Chondrocyte (in vitro differentiated cells): ENCODE results near the gene PCDHGC3. TPM values are rescaled to one million over a fixed set of nuclear protein-coding genes. Genes with fewer than 3 reads are reported as not detected.

ENCODE experiments used
- DNase-seq: peaks from one replicate; pipeline ENCODE4 v3.0.0; 2021; ENCODE audit warnings: mixed read lengths, low spot score
- H3K27ac Mint-ChIP-seq: one replicate; pipeline ENCODE4 v1.8.0; 2021; ENCODE audit warnings: mild to moderate bottlenecking, moderate library complexity, mixed read lengths; ENCODE audit not compliant: unreplicated experiment
- H3K27me3 Mint-ChIP-seq: 2 replicates; pipeline ENCODE4 v1.8.0; 2021; ENCODE audit warnings: low read depth, mixed read lengths
- H3K36me3 Mint-ChIP-seq: 2 replicates; pipeline ENCODE4 v1.8.0; 2021; ENCODE audit warnings: low read depth, mixed read lengths
- H3K4me1 Mint-ChIP-seq: 2 replicates; pipeline ENCODE4 v1.8.0; 2021; ENCODE audit warnings: low read depth, mild to moderate bottlenecking, mixed read lengths
- H3K4me3 Mint-ChIP-seq: one replicate; pipeline ENCODE4 v1.8.0; 2021; ENCODE audit warnings: mild to moderate bottlenecking, moderate library complexity, mixed read lengths; ENCODE audit not compliant: unreplicated experiment
- H3K9me3 Mint-ChIP-seq: 2 replicates; pipeline ENCODE4 v1.8.0; 2021; ENCODE audit warnings: low read depth, mixed read lengths
- total RNA-seq: library from RNA; stranded (reverse); gene quantifications from 3 replicates; pipeline ENCODE4 v1.2.1, GENCODE V29; 2021
- TF ChIP-seq, protein P1 (sequence below): fragments of 200-600 bp; sonication (generic); IDR thresholded peaks from 2 replicates; pipeline ENCODE4 v1.5.0; 2021; ENCODE audit warnings: antibody characterized with exemption, mild to moderate bottlenecking, moderate library complexity

Gene PCDHGC3
- total RNA-seq, 1 donor from 2014 or later, result 90.8 TPM

DNA sequence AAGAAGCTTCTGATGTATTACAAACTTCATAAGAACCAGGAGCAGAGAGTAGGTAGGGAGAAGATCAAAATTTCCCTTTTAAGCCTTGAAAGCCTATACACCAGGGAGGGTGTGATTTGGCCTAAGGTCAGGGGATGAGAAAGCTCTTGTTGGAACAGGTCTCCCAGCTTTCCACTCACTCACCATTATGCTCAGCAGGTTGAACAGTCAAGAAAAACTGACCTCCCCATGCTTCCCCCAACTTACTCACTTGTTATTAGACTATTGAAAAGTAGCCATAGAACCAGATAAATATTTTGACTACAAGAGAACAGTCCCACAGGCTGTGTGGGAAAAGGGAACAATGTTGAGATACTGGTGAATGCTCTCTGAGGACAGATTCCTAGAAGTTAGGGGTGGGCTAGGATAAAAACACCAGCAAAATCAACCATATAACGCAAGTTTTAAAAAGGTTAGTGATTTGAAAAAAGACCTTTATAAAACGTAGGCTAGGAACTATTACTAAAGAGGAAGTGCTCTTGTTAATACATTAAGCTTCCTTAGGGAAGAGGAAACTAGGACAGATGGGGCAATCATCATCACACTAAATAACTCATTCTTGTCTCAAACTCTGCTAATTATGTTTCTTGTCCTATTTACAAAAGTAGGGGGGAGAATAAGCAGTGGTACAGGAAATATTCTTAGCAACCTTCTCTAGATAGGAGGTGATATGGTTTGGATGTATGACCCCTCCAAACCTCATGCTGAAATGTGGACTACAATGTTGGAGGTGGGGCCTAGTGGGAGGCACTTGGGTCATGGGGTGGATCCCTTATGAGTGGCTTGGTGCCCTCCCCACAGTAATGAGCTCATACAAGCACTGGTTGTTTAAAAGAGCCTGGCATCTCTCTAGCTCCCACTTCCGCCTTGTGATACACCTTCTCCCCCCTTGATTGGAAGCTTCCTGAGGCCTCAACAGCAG is 44.1 kb downstream of the PCDHGC3 start:
- H3K27me3 Mint-ChIP-seq, result no peaks in the 10 kb centered on the region
- no peak overlapping the region for H3K4me3 Mint-ChIP-seq
- H3K9me3 Mint-ChIP-seq, result no peaks in the 10 kb centered on the region
- H3K27ac Mint-ChIP-seq, result peak overlapping the region; percentile 95
- peaks cover 4% of the 10 kb centered on the region for H3K36me3 Mint-ChIP-seq
- TF ChIP-seq, protein P1, sequence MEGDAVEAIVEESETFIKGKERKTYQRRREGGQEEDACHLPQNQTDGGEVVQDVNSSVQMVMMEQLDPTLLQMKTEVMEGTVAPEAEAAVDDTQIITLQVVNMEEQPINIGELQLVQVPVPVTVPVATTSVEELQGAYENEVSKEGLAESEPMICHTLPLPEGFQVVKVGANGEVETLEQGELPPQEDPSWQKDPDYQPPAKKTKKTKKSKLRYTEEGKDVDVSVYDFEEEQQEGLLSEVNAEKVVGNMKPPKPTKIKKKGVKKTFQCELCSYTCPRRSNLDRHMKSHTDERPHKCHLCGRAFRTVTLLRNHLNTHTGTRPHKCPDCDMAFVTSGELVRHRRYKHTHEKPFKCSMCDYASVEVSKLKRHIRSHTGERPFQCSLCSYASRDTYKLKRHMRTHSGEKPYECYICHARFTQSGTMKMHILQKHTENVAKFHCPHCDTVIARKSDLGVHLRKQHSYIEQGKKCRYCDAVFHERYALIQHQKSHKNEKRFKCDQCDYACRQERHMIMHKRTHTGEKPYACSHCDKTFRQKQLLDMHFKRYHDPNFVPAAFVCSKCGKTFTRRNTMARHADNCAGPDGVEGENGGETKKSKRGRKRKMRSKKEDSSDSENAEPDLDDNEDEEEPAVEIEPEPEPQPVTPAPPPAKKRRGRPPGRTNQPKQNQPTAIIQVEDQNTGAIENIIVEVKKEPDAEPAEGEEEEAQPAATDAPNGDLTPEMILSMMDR, result no peak
- peaks cover 92% of the 10 kb centered on the region for H3K4me1 Mint-ChIP-seq
- no peak for DNase-seq

GRCh38 chr5:141521244-141521781 is 45.5 kb downstream of the PCDHGC3 start:
- Mint-ChIP-seq H3K4me1 (peaks cover 92% of the 10 kb centered on the region), H3K27ac (peak overlapping the region; percentile 95), H3K4me3 (no peak overlapping the region), H3K36me3 (peaks cover 7% of the 10 kb centered on the region), H3K9me3 (no peaks in the 10 kb centered on the region), H3K27me3 (no peaks in the 10 kb centered on the region)
- DNase-seq, result no peak
- TF ChIP-seq, protein P1, result no peak

DNA sequence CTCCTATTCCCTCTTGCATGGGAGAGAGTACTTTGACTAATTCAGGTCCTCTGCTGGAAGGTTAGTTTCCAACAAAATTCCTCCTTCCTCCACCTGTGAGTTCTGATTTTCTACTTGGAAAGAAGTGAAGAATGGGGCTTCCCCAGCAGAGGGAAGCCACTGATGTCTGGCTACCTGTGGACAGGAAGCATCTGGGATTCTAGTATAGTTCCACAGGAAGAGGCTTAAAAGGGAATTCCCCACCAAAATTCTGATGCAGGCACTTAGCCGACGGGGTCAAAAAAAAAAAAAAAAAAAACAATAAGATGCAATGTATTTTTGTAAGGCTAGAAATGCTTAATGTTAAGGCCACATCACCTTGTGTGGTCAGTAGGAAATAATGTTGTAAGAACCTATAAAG is 46.5 kb downstream of the PCDHGC3 start:
- Mint-ChIP-seq H3K36me3 (peaks cover 5% of the 10 kb centered on the region), H3K4me1 (peaks cover 82% of the 10 kb centered on the region), H3K4me3 (no peak overlapping the region)

GRCh38 chr5:141523991-141524390 is 48.2 kb downstream of the PCDHGC3 start:
- Mint-ChIP-seq H3K36me3 (peaks cover 12% of the 10 kb centered on the region), H3K27ac (peak overlapping the region; percentile 99), H3K4me3 (no peak overlapping the region), H3K9me3 (no peaks in the 10 kb centered on the region), H3K27me3 (no peaks in the 10 kb centered on the region), H3K4me1 (peaks cover 81% of the 10 kb centered on the region)
- DNase-seq, result no peak
- TF ChIP-seq, protein P1, result no peak

More for the DNA sequence above, 46.5 kb downstream of the PCDHGC3 start:
- H3K27ac Mint-ChIP-seq, result peak overlapping the region; percentile 95
- H3K9me3 Mint-ChIP-seq, result no peaks in the 10 kb centered on the region
- DNase-seq, result no peak
- no peaks in the 10 kb centered on the region for H3K27me3 Mint-ChIP-seq
- TF ChIP-seq, protein P1, result no peak
